ENCODE measurements around the gene TSPAN5. TPM values are rescaled to one million over a fixed set of nuclear protein-coding genes. Genes with fewer than 3 reads are reported as not detected.
A peak's percentile ranks its signal among the peaks of the same experiment; 100 is the strongest.

The TSPAN5 gene
- total and polyA plus RNA-seq, 9 of the 15 experiments (the other 6 are each of a cell fraction or from before 2014, with no cell fraction given) = 0.58 to 6.6 (median 0.73) TPM

GRCh38 chr4:98574816-98575215 lies 83.6 kb downstream of the TSPAN5 start:
- FAIRE-seq (no peak), ATAC-seq (no peak), DNase-seq (ENCODE audit: extremely low read depth in 1 of 4, low spot score in 3 of 4) (no peak)
- in situ Hi-C loops (cut with MboI) = no loop called here
- Histone ChIP-seq H3K27ac (ENCODE audit: extremely low read depth, low read depth, low read length) (no peak overlapping the region), H3K4me1 (replicated peaks in 1 of 2; ENCODE audit: control insufficient read depth in 2 of 2, insufficient read depth in 2 of 2, low read length in 2 of 2) (no peaks in the 10 kb centered on the region), H3K9me1 (ENCODE audit: control insufficient read depth, insufficient read depth, low read length) (no peaks in the 10 kb centered on the region), H3K4me3 (no peak overlapping the region), H3K27me3 (ENCODE audit: control insufficient read depth in 2 of 2, insufficient read depth in 2 of 2, low read length in 2 of 2) (peaks cover 0 to 4% of the 10 kb centered on the region in 2 experiments; a peak in 1 of 5 replicates), H3K36me3 (ENCODE audit: control insufficient read depth, insufficient read depth, low read length) (no peaks in the 10 kb centered on the region), H3K79me2 (ENCODE audit: control insufficient read depth, insufficient read depth, low read length) (no peaks in the 10 kb centered on the region), H3K4me2 (ENCODE audit: insufficient read depth, low read length) (no peak overlapping the region), H2AFZ (ENCODE audit: low read depth, low read length) (peak overlapping the region; percentile 63; the same call in 1 of the 2 replicates), H3K9ac (ENCODE audit: insufficient read depth in 1 of 2, low read depth in 2 of 2, low read length in 2 of 2) (no peak overlapping the region), H4K20me1 (replicated peaks; ENCODE audit: control insufficient read depth, insufficient read depth, low read length) (no peaks in the 10 kb centered on the region), H3K9me3 (replicated peaks; ENCODE audit: control insufficient read depth, insufficient read depth, low read depth, low read length) (no peaks in the 10 kb centered on the region)
- BruUV-seq (replicated peaks) = no TSS peak
- WGBS (ENCODE audit: insufficient coverage, low coverage, missing lambda C conversion rate) = 13% methylated on average over 4 of the region's 4 CpGs
- ChIA-PET CTCF (ENCODE audit: low intra/inter-chr PET ratio) (no interaction called here), POLR2A (no interaction called here)
- intact Hi-C loops (cut with micrococcal nuclease) = no loop called here
- TF ChIP-seq ESRRB (CRISPR knock-in tag; IDR thresholded peaks at IDR 0.05; ENCODE audit: borderline replicate concordance) = no peak

DNA sequence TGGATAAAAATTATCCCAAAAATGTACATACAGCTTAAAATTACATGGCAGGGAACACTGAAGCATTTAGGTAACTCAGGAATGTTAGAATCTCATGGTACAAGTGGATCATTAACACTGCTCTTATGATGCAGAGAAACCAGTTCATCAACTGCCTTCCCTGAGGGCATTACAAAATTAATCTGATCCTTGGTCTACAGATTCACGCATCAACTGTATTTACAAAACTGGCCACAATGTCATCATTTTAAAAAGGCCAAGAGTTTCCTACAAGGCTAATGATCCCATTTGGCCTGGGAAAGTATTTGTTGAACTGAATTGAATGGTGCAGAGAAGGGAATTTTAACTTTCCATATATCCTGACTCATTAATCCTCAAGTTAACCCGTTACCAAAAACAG lies 84.6 kb downstream of the TSPAN5 start:
- Histone ChIP-seq H3K9ac (ENCODE audit: insufficient read depth in 1 of 2, low read depth in 2 of 2, low read length in 2 of 2) (no peak overlapping the region), H3K36me3 (ENCODE audit: control insufficient read depth, insufficient read depth, low read length) (no peaks in the 10 kb centered on the region), H3K27me3 (ENCODE audit: control insufficient read depth in 2 of 2, insufficient read depth in 2 of 2, low read length in 2 of 2) (peaks cover 0 to 1% of the 10 kb centered on the region in 2 experiments; a peak in 1 of 5 replicates), H3K4me2 (ENCODE audit: insufficient read depth, low read length) (no peak overlapping the region), H3K27ac (ENCODE audit: extremely low read depth, low read depth, low read length) (no peak overlapping the region), H3K4me3 (no peak overlapping the region), H3K9me3 (replicated peaks; ENCODE audit: control insufficient read depth, insufficient read depth, low read depth, low read length) (no peaks in the 10 kb centered on the region), H2AFZ (ENCODE audit: low read depth, low read length) (no peak overlapping the region), H4K20me1 (replicated peaks; ENCODE audit: control insufficient read depth, insufficient read depth, low read length) (no peaks in the 10 kb centered on the region), H3K79me2 (ENCODE audit: control insufficient read depth, insufficient read depth, low read length) (no peaks in the 10 kb centered on the region), H3K4me1 (replicated peaks in 1 of 2; ENCODE audit: control insufficient read depth in 2 of 2, insufficient read depth in 2 of 2, low read length in 2 of 2) (no peaks in the 10 kb centered on the region), H3K9me1 (ENCODE audit: control insufficient read depth, insufficient read depth, low read length) (no peaks in the 10 kb centered on the region)
- ATAC-seq (no peak), DNase-seq (ENCODE audit: extremely low read depth in 1 of 4, low spot score in 3 of 4) (no peak), FAIRE-seq (no peak)
- BruUV-seq (replicated peaks) = no TSS peak
- ChIA-PET CTCF (ENCODE audit: low intra/inter-chr PET ratio) (no interaction called here), POLR2A (no interaction called here)
- intact Hi-C loops (cut with micrococcal nuclease) = no loop called here
- 28% methylated on average over 2 of the region's 2 CpGs for WGBS (ENCODE audit: insufficient coverage, low coverage, missing lambda C conversion rate)
- in situ Hi-C loops (cut with MboI) = no loop called here
- no peak for TF ChIP-seq DIDO1 (tag; IDR thresholded peaks at IDR 0.05; ENCODE audit: low read depth)
- TF ChIP-seq KLF6 (CRISPR knock-in tag; IDR thresholded peaks at IDR 0.05; ENCODE audit: borderline replicate concordance) = no peak
- TF ChIP-seq ZNF133 (CRISPR knock-in tag; IDR thresholded peaks at IDR 0.05) = no peak
- TF ChIP-seq RBM34 (IDR thresholded peaks at IDR 0.05; ENCODE audit: borderline replicate concordance, insufficient read depth, low read length) = no peak
- no peak for TF ChIP-seq HNRNPK (IDR thresholded peaks at IDR 0.05; ENCODE audit: low read depth, low read length, poor library complexity, severe bottlenecking)
- TF ChIP-seq, protein P1, sequence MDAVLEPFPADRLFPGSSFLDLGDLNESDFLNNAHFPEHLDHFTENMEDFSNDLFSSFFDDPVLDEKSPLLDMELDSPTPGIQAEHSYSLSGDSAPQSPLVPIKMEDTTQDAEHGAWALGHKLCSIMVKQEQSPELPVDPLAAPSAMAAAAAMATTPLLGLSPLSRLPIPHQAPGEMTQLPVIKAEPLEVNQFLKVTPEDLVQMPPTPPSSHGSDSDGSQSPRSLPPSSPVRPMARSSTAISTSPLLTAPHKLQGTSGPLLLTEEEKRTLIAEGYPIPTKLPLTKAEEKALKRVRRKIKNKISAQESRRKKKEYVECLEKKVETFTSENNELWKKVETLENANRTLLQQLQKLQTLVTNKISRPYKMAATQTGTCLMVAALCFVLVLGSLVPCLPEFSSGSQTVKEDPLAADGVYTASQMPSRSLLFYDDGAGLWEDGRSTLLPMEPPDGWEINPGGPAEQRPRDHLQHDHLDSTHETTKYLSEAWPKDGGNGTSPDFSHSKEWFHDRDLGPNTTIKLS (IDR thresholded peaks at IDR 0.05; ENCODE audit: borderline replicate concordance, low read depth) = no peak
- no peak for TF ChIP-seq SAFB (IDR thresholded peaks at IDR 0.05; ENCODE audit: borderline replicate concordance, low read depth, low read length)
- TF ChIP-seq NUFIP1 (IDR thresholded peaks at IDR 0.05; ENCODE audit: partially characterized antibody) = no peak
- TF ChIP-seq MTF1 (CRISPR knock-in tag; IDR thresholded peaks at IDR 0.05; ENCODE audit: borderline replicate concordance) = no peak
- no peak for TF ChIP-seq DNMT1 (IDR thresholded peaks at IDR 0.05)
- TF ChIP-seq ARID3B (CRISPR knock-in tag; IDR thresholded peaks at IDR 0.05; ENCODE audit: borderline replicate concordance) = no peak
- TF ChIP-seq TAF9B (IDR thresholded peaks at IDR 0.05; ENCODE audit: partially characterized antibody) = no peak
- no peak for TF ChIP-seq MIER1 (IDR thresholded peaks at IDR 0.05; ENCODE audit: low read depth)
- TF ChIP-seq SIRT6 (IDR thresholded peaks at IDR 0.05; ENCODE audit: low read depth, low read length) = no peak

Measured in K562 (cell line).